Measurements from ENCODE around the gene IER3IP1.

IER3IP1 gene

GRCh38 chr18:47143153-47143552 is 33.0 kb downstream of the IER3IP1 start:
- no peak overlapping the region for H3K4me3 ChIP-seq (ENCODE audit: low read depth, low read length)
- TF ChIP-seq CTCF (IDR thresholded peaks at IDR 0.05; ENCODE audit: borderline replicate concordance, insufficient read depth, low read depth, low read length) = no peak

- no peak for TF ChIP-seq CTCF (IDR thresholded peaks at IDR 0.05; ENCODE audit: borderline replicate concordance, insufficient read depth, low read depth, low read length)
Observed at GRCh38 chr18:47141289-47141688, 34.9 kb downstream of the IER3IP1 start.

GRCh38 chr18:47121146-47121545 is 55.0 kb downstream of the IER3IP1 start:
- no peak for TF ChIP-seq CTCF (IDR thresholded peaks at IDR 0.05; ENCODE audit: borderline replicate concordance, insufficient read depth, low read depth, low read length)

More at GRCh38 chr18:47141289-47141688, 34.9 kb downstream of the IER3IP1 start:
- H3K4me3 ChIP-seq (ENCODE audit: low read depth, low read length) = no peak overlapping the region

GRCh38 chr18:47120428-47120827 is 55.7 kb downstream of the IER3IP1 start:
- TF ChIP-seq CTCF (IDR thresholded peaks at IDR 0.05; ENCODE audit: borderline replicate concordance, insufficient read depth, low read depth, low read length) = no peak
- H3K4me3 ChIP-seq (ENCODE audit: low read depth, low read length) = no peak overlapping the region

More at GRCh38 chr18:47121146-47121545, 55.0 kb downstream of the IER3IP1 start:
- no peak overlapping the region for H3K4me3 ChIP-seq (ENCODE audit: low read depth, low read length)

GRCh38 chr18:47118981-47119380 is 57.2 kb downstream of the IER3IP1 start:
- no peak overlapping the region for H3K4me3 ChIP-seq (ENCODE audit: low read depth, low read length)
- TF ChIP-seq CTCF (IDR thresholded peaks at IDR 0.05; ENCODE audit: borderline replicate concordance, insufficient read depth, low read depth, low read length) = no peak

GRCh38 chr18:47115205-47115604 is 61.0 kb downstream of the IER3IP1 start:
- TF ChIP-seq CTCF (IDR thresholded peaks at IDR 0.05; ENCODE audit: borderline replicate concordance, insufficient read depth, low read depth, low read length) = no peak
- H3K4me3 ChIP-seq (ENCODE audit: low read depth, low read length) = no peak overlapping the region

GRCh38 chr18:47113796-47114540 is 62.2 kb downstream of the IER3IP1 start:
- H3K4me3 ChIP-seq (ENCODE audit: low read depth, low read length) = no peak overlapping the region
- no peak for TF ChIP-seq CTCF (IDR thresholded peaks at IDR 0.05; ENCODE audit: borderline replicate concordance, insufficient read depth, low read depth, low read length)

Data from GM12875 (cell line).